H9 (cell line): ENCODE data around the gene NR1H2. TPM values are rescaled to one million over a fixed set of nuclear protein-coding genes. Genes with fewer than 3 reads are reported as not detected.

ENCODE experiments used
- DNase-seq: peaks from one replicate; pipeline ENCODE4 v3.0.0-alpha.2; 2017
- H2AFZ ChIP-seq: one replicate; pipeline ENCODE4 v1.6.1; 2013; ENCODE audit warnings: mild to moderate bottlenecking, low read length, control low read depth, moderate library complexity
- H2AK5ac ChIP-seq: 2 replicates; pipeline ENCODE4 v1.6.1; 2013; ENCODE audit warnings: low read length, control low read depth, mixed read lengths; ENCODE audit not compliant: insufficient read length
- H2BK120ac ChIP-seq: one replicate; pipeline ENCODE4 v1.6.1; 2013; ENCODE audit warnings: low read depth, mild to moderate bottlenecking, low read length, control low read depth, inconsistent platforms; ENCODE audit not compliant: poor library complexity, severe bottlenecking
- H2BK12ac ChIP-seq: 2 replicates; pipeline ENCODE4 v1.6.1; 2013; ENCODE audit warnings: low read length, control low read depth, mixed read lengths, low read depth; ENCODE audit not compliant: insufficient read length
- H2BK15ac ChIP-seq: 2 replicates; pipeline ENCODE4 v1.6.1; 2013; ENCODE audit warnings: low read depth, low read length, control low read depth
- H2BK20ac ChIP-seq: one replicate; pipeline ENCODE4 v1.6.1; 2013; ENCODE audit warnings: low read depth, mild to moderate bottlenecking, low read length, control low read depth, inconsistent platforms; ENCODE audit not compliant: poor library complexity, severe bottlenecking
- H2BK5ac ChIP-seq: 2 replicates; pipeline ENCODE4 v1.6.1; 2013; ENCODE audit warnings: low read length, control low read depth, mixed read lengths; ENCODE audit not compliant: insufficient read length
- H3K14ac ChIP-seq: 2 replicates; pipeline ENCODE4 v1.6.1; 2013; ENCODE audit warnings: low read length, control low read depth; ENCODE audit not compliant: insufficient read depth
- H3K18ac ChIP-seq: 2 replicates; pipeline ENCODE4 v1.6.1; 2013; ENCODE audit warnings: low read depth, mild to moderate bottlenecking, mixed read lengths, low read length, control low read depth; ENCODE audit not compliant: insufficient read length
- H3K23ac ChIP-seq: 2 replicates; pipeline ENCODE4 v1.6.1; 2013; ENCODE audit warnings: low read length, control low read depth, mixed read lengths, low read depth; ENCODE audit not compliant: insufficient read length
- H3K23me2 ChIP-seq: 2 replicates; pipeline ENCODE4 v1.6.1; 2013; ENCODE audit warnings: low read depth, mild to moderate bottlenecking, mixed read lengths, low read length, control low read depth; ENCODE audit not compliant: insufficient read length, poor library complexity, severe bottlenecking
- H3K27ac ChIP-seq: 2 replicates; pipeline ENCODE4 v1.5.1; 2013; ENCODE audit warnings: low read length, control low read depth, mixed read lengths, low read depth; ENCODE audit not compliant: insufficient read length
- H3K27me3 ChIP-seq: 2 replicates; pipeline ENCODE4 v1.6.1; 2013; ENCODE audit warnings: low read length, control low read depth, inconsistent platforms; ENCODE audit not compliant: insufficient read depth
- H3K4ac ChIP-seq: 2 replicates; pipeline ENCODE4 v1.6.1; 2013; ENCODE audit warnings: low read depth, mild to moderate bottlenecking, control low read depth, inconsistent platforms, low read length, moderate library complexity
- H3K4me1 ChIP-seq: 2 replicates; pipeline ENCODE4 v1.6.1; 2013; ENCODE audit warnings: low read length, control low read depth, inconsistent platforms; ENCODE audit not compliant: insufficient read depth
- H3K4me2 ChIP-seq: 2 replicates; pipeline ENCODE4 v1.6.1; 2013; ENCODE audit warnings: low read length, control low read depth, mixed read lengths; ENCODE audit not compliant: insufficient read length, insufficient read depth
- H3K56ac ChIP-seq: 2 replicates; pipeline ENCODE4 v1.6.1; 2013; ENCODE audit warnings: low read depth, mild to moderate bottlenecking, mixed read lengths, low read length, control low read depth; ENCODE audit not compliant: insufficient read length
- H3K79me1 ChIP-seq: 2 replicates; pipeline ENCODE4 v1.6.1; 2013; ENCODE audit warnings: low read depth, mild to moderate bottlenecking, moderate library complexity, low read length, control low read depth, inconsistent platforms; ENCODE audit not compliant: insufficient read depth, poor library complexity, severe bottlenecking
- H3K79me2 ChIP-seq: 2 replicates; pipeline ENCODE4 v1.6.1; 2013; ENCODE audit warnings: low read length, control low read depth, inconsistent platforms; ENCODE audit not compliant: insufficient read depth
- H3K9ac ChIP-seq: 2 replicates; pipeline ENCODE4 v1.6.1; 2013; ENCODE audit warnings: low read length, control low read depth, mixed read lengths; ENCODE audit not compliant: insufficient read length; ENCODE audit errors: extremely low read depth
- H3K9me3 ChIP-seq: one replicate; pipeline ENCODE4 v1.6.1; 2013; ENCODE audit warnings: low read depth, low read length, inconsistent platforms; ENCODE audit not compliant: control insufficient read depth
- H3T11ph ChIP-seq: one replicate; pipeline ENCODE4 v1.6.1; 2013; ENCODE audit warnings: mild to moderate bottlenecking, low read length, control low read depth, inconsistent platforms
- H4K20me1 ChIP-seq: one replicate; pipeline ENCODE4 v1.6.1; 2013; ENCODE audit not compliant: control insufficient read depth, insufficient read length, insufficient read depth
- H4K5ac ChIP-seq: 2 replicates; pipeline ENCODE4 v1.6.1; 2013; ENCODE audit warnings: low read depth, mild to moderate bottlenecking, mixed read lengths, low read length, control low read depth; ENCODE audit not compliant: insufficient read length
- H4K8ac ChIP-seq: replicated peaks from 2 replicates; pipeline ENCODE4 v1.6.1; 2013; ENCODE audit warnings: low read length, control low read depth, mixed read lengths, low read depth; ENCODE audit not compliant: insufficient read length
- H4K91ac ChIP-seq: 2 replicates; pipeline ENCODE4 v1.6.1; 2013; ENCODE audit warnings: low read depth, mild to moderate bottlenecking, moderate library complexity, mixed read lengths, low read length, control low read depth; ENCODE audit not compliant: insufficient read length
- H3K27ac Mint-ChIP-seq, 3 experiments: 2 replicates in 2 of 3; 3 replicates in 1 of 3; pipeline ENCODE4 v1.8.0; 2020 to 2021; ENCODE audit warnings: mixed read lengths in 3 of 3, mild to moderate bottlenecking in 1 of 3, moderate library complexity in 1 of 3
- H3K27me3 Mint-ChIP-seq: 2 replicates; pipeline ENCODE4 v1.8.0; 2021; ENCODE audit warnings: low read depth, mild to moderate bottlenecking, moderate library complexity, mixed read lengths
- H3K36me3 Mint-ChIP-seq, 3 experiments: 2 replicates in 2 of 3; 3 replicates in 1 of 3; pipeline ENCODE4 v1.8.0; 2020 to 2021; ENCODE audit warnings: low read depth in 3 of 3, mixed read lengths in 3 of 3; ENCODE audit not compliant: insufficient read depth in 1 of 3
- H3K4me1 Mint-ChIP-seq, 2 experiments: 2 replicates each; pipeline ENCODE4 v1.8.0; 2020; ENCODE audit warnings: mixed read lengths in 2 of 2
- H3K4me3 Mint-ChIP-seq, 2 experiments: 2 replicates in 1 of 2; 3 replicates in 1 of 2; pipeline ENCODE4 v1.8.0; 2020 to 2021; ENCODE audit warnings: mild to moderate bottlenecking in 2 of 2, mixed read lengths in 2 of 2, moderate library complexity in 1 of 2
- H3K9me3 Mint-ChIP-seq, 2 experiments: 2 replicates in 1 of 2; 3 replicates in 1 of 2; pipeline ENCODE4 v1.8.0; 2020; ENCODE audit warnings: mild to moderate bottlenecking in 2 of 2, mixed read lengths in 2 of 2, moderate library complexity in 1 of 2
- CTCF ChIP-seq: fragments of 200-600 bp; sonication (generic); conservative IDR thresholded peaks from 3 replicates; pipeline ENCODE4 v1.8.0; 2021; ENCODE audit warnings: antibody characterized with exemption, mild to moderate bottlenecking
- WGBS: extraction: QIAGEN DNeasy Blood & Tissue Kit; methylation state at CpG from one replicate; pipeline ENCODE4 v1.1.7; 2013; ENCODE audit warnings: missing lambda C conversion rate, low lambda C conversion rate, mixed read lengths; ENCODE audit not compliant: insufficient read length; ENCODE audit errors: extremely low coverage; 5-methylcytosine and 5-hydroxymethylcytosine counted together
- total RNA-seq: library from RNA; stranded (reverse); gene quantifications from 2 replicates; pipeline ENCODE4 v1.2.1, GENCODE V29; 2021

Gene NR1H2
- total RNA-seq, 1 experiment from 2014 or later: 33.2 TPM

- no CpG with 5 or more reads among the region's 21 CpGs for WGBS
- H3K79me1 ChIP-seq: peaks cover 8% of the 10 kb centered on the region
- H3K23me2 ChIP-seq: peaks cover 14% of the 10 kb centered on the region
- H3K27me3 ChIP-seq: no peaks in the 10 kb centered on the region
- H2AFZ ChIP-seq: no peak overlapping the region
- no peaks in the 10 kb centered on the region for H3K4me1 ChIP-seq
- H3K9me3 Mint-ChIP-seq: peaks cover 16% of the 10 kb centered on the region in 2 experiments
- H3K4me1 Mint-ChIP-seq: peaks cover 15 to 17% of the 10 kb centered on the region in 2 experiments
- no peak overlapping the region for H2BK12ac ChIP-seq
- peak overlapping the region in 1 of 2 experiments; percentile 29; a peak in 1 of 5 replicates for H3K4me3 Mint-ChIP-seq
- H2AK5ac ChIP-seq: no peak overlapping the region
- no peak overlapping the region for H3K23ac ChIP-seq
- peaks cover 12% of the 10 kb centered on the region; the same call in 1 of the 2 replicates for H3K79me2 ChIP-seq
- no peak overlapping the region for H3K56ac ChIP-seq
- no peak overlapping the region for H4K5ac ChIP-seq
- no peak overlapping the region for H2BK5ac ChIP-seq
- no peak overlapping the region for H3K4me2 ChIP-seq
- H3K9me3 ChIP-seq: no peaks in the 10 kb centered on the region
- no peak overlapping the region for H2BK120ac ChIP-seq
- no peaks in the 10 kb centered on the region for H4K20me1 ChIP-seq
- no peak overlapping the region for H3K27ac ChIP-seq
- no peak overlapping the region for H2BK20ac ChIP-seq
- DNase-seq: no peak
- H4K91ac ChIP-seq: no peak overlapping the region
- peaks cover 48 to 63% (median 50%) of the 10 kb centered on the region in 3 experiments for H3K36me3 Mint-ChIP-seq
- H3K4ac ChIP-seq: no peak overlapping the region
- H3K14ac ChIP-seq: no peak overlapping the region
- H3K9ac ChIP-seq: no peak overlapping the region
- H4K8ac ChIP-seq: no peak overlapping the region
- H3K18ac ChIP-seq: no peak overlapping the region
- no peaks in the 10 kb centered on the region; the same call in 1 of the 2 replicates for H3K27me3 Mint-ChIP-seq
- H3T11ph ChIP-seq: no peak overlapping the region
- H2BK15ac ChIP-seq: no peak overlapping the region
- H3K27ac Mint-ChIP-seq: 0 out of 7 replicates have a peak overlapping the region, but pooled peaks of 2 of the 3 experiments have one; percentile 3 to 16
- TF ChIP-seq CTCF: no peak
These were observed 11.1 kb downstream of the NR1H2 start for GRCh38 chr19:50387176-50387867.
